Liver (tissue), 9 donors: ENCODE results near the gene MNS1. TPM values are rescaled to one million over a fixed set of nuclear protein-coding genes. Genes with fewer than 3 reads are reported as not detected.
A peak's percentile ranks its signal among the peaks of the same experiment; 100 is the strongest.

ENCODE experiments used
- DNase-seq: peaks from one replicate; pipeline ENCODE4 v3.0.0-alpha.2; 2017; ENCODE audit warnings: low spot score
- H3K27ac ChIP-seq, 2 donors: one replicate each; pipeline ENCODE4 v1.7.0; 2013; ENCODE audit warnings: inconsistent platforms in 2 of 2, low read length in 2 of 2, control low read depth in 1 of 2, low read depth in 1 of 2, mild to moderate bottlenecking in 1 of 2
- H3K27me3 ChIP-seq, 4 donors: one replicate each; pipeline versions ENCODE4 v1.6.1 to v1.7.0; 2013; ENCODE audit warnings: low read length in 3 of 4, inconsistent platforms in 1 of 4, mild to moderate bottlenecking in 1 of 4, moderate library complexity in 1 of 4; ENCODE audit not compliant: control insufficient read depth in 4 of 4, insufficient read depth in 4 of 4
- H3K36me3 ChIP-seq, 4 donors: one replicate each; pipeline versions ENCODE4 v1.6.1 to v1.7.0; 2013; ENCODE audit warnings: low read length in 3 of 4, mild to moderate bottlenecking in 3 of 4, low read depth in 1 of 4, moderate library complexity in 1 of 4; ENCODE audit not compliant: control insufficient read depth in 4 of 4, insufficient read depth in 3 of 4
- H3K4me1 ChIP-seq, 4 donors: one replicate each; pipeline versions ENCODE4 v1.6.1 to v1.7.0; 2013; ENCODE audit warnings: low read length in 3 of 4, mild to moderate bottlenecking in 3 of 4, moderate library complexity in 1 of 4; ENCODE audit not compliant: control insufficient read depth in 4 of 4, insufficient read depth in 4 of 4
- H3K4me3 ChIP-seq, 3 donors: one replicate each; pipeline versions ENCODE4 v1.6.1 to v1.7.0; 2013; ENCODE audit warnings: low read length in 3 of 3, control low read depth in 1 of 3, low read depth in 1 of 3, mild to moderate bottlenecking in 1 of 3
- H3K9ac ChIP-seq, 2 donors: one replicate each; pipeline ENCODE4 v1.7.0; 2013; ENCODE audit warnings: low read length in 2 of 2, mild to moderate bottlenecking in 2 of 2, moderate library complexity in 2 of 2, control low read depth in 1 of 2, low read depth in 1 of 2
- H3K9me3 ChIP-seq, 4 donors: one replicate each; pipeline versions ENCODE4 v1.6.1 to v1.7.0; 2013; ENCODE audit warnings: low read length in 3 of 4; ENCODE audit not compliant: control insufficient read depth in 4 of 4
- EGR1 ChIP-seq, 2 donors: IDR thresholded peaks; 2 replicates each; pipeline ENCODE4 v1.6.1; 2016 to 2018; ENCODE audit warnings: antibody characterized with exemption in 2 of 2, low read depth in 2 of 2
- FOXA1 ChIP-seq: IDR thresholded peaks from 2 replicates; pipeline ENCODE4 v1.6.1; 2016; ENCODE audit warnings: antibody characterized with exemption
- FOXA2 ChIP-seq: IDR thresholded peaks from 2 replicates; pipeline ENCODE4 v1.6.1; 2016; ENCODE audit warnings: antibody characterized with exemption
- GABPA ChIP-seq, 2 donors: IDR thresholded peaks in 1 of 2; conservative IDR thresholded peaks in 1 of 2; 2 replicates each; pipeline ENCODE4 v1.6.1; 2016; ENCODE audit warnings: antibody characterized with exemption in 2 of 2, mild to moderate bottlenecking in 1 of 2, moderate library complexity in 1 of 2
- HNF4A ChIP-seq, 2 donors: conservative IDR thresholded peaks; 2 replicates each; pipeline ENCODE4 v1.6.1; 2016; ENCODE audit warnings: antibody characterized with exemption in 2 of 2, mild to moderate bottlenecking in 2 of 2
- HNF4G ChIP-seq: IDR thresholded peaks from 2 replicates; pipeline ENCODE4 v1.6.1; 2016; ENCODE audit warnings: antibody characterized with exemption
- JUND ChIP-seq, 2 donors: IDR thresholded peaks; 2 replicates each; pipeline ENCODE4 v1.6.1; 2016; ENCODE audit warnings: antibody characterized with exemption in 2 of 2
- NR2F2 ChIP-seq: IDR thresholded peaks from 2 replicates; pipeline ENCODE4 v1.6.1; 2016; ENCODE audit warnings: antibody characterized with exemption
- RAD21 ChIP-seq, 2 donors: IDR thresholded peaks; 2 replicates each; pipeline ENCODE4 v1.6.1; 2016; ENCODE audit warnings: antibody characterized with exemption in 2 of 2, mild to moderate bottlenecking in 2 of 2
- RXRA ChIP-seq, 2 donors: IDR thresholded peaks; 2 replicates each; pipeline ENCODE4 v1.6.1; 2017 to 2018; ENCODE audit warnings: antibody characterized with exemption in 2 of 2, mild to moderate bottlenecking in 1 of 2
- SP1 ChIP-seq: IDR thresholded peaks from 2 replicates; pipeline ENCODE4 v1.6.1; 2018; ENCODE audit warnings: antibody characterized with exemption, mild to moderate bottlenecking
- TAF1 ChIP-seq: conservative IDR thresholded peaks from 2 replicates; pipeline ENCODE4 v1.6.1; 2016; ENCODE audit warnings: antibody characterized with exemption, mild to moderate bottlenecking
- YY1 ChIP-seq: IDR thresholded peaks from 2 replicates; pipeline ENCODE4 v1.6.1; 2016; ENCODE audit warnings: antibody characterized with exemption, mild to moderate bottlenecking
- WGBS: extraction: QIAGEN DNeasy Blood & Tissue Kit; methylation state at CpG from one replicate; pipeline ENCODE4 v1.1.7; 2013; 5-methylcytosine and 5-hydroxymethylcytosine counted together
- polyA plus RNA-seq, 2 donors: library from polyadenylated mRNA; stranded (reverse) in 1 of 2; unstranded in 1 of 2; fragments of 200-250 nt in 1 of 2; fragments of >200 nt in 1 of 2; fragmentation: Nextera tagmentation in 1 of 2; extraction: Ambion mirVana in 1 of 2; gene quantifications; one replicate each; pipeline versions ENCODE4 v1.2.1 to v1.2.3, GENCODE V29; 2013 to 2015
- total RNA-seq, 2 donors: library from RNA; depleted of rRNA; stranded (reverse); fragments of >200 nt; gene quantifications; one replicate each; pipeline ENCODE4 v1.2.3, GENCODE V29; 2014
- TF ChIP-seq, protein P1 (sequence below): IDR thresholded peaks from 2 replicates; pipeline ENCODE4 v1.6.1; 2016; ENCODE audit warnings: antibody characterized with exemption, mild to moderate bottlenecking
- TF ChIP-seq, protein P2 (sequence below): IDR thresholded peaks from 2 replicates; pipeline ENCODE4 v1.6.1; 2016; ENCODE audit warnings: antibody characterized with exemption
- TF ChIP-seq, protein P3 (sequence below): IDR thresholded peaks from 2 replicates; pipeline ENCODE4 v1.6.1; 2016; ENCODE audit warnings: antibody characterized with exemption
- TF ChIP-seq, protein P4 (sequence below): fragments of 150-350 bp; IDR thresholded peaks from 2 replicates; pipeline ENCODE4 v1.5.1; 2017; ENCODE audit warnings: improper control_type of control experiment, low read depth, low read length; ENCODE audit not compliant: missing input control
- TF ChIP-seq, protein P5 (sequence below): IDR thresholded peaks from 2 replicates; pipeline ENCODE4 v1.6.1; 2016; ENCODE audit warnings: antibody characterized with exemption
- donor health status: healthy.
- donor health status: healthy.
- donor health status: healthy.
- donor health status: healthy.
- donor health status: healthy.

Gene MNS1
- total and polyA plus RNA-seq, 4 donors, result 0.08 to 1.3 (median 0.41) TPM

DNA sequence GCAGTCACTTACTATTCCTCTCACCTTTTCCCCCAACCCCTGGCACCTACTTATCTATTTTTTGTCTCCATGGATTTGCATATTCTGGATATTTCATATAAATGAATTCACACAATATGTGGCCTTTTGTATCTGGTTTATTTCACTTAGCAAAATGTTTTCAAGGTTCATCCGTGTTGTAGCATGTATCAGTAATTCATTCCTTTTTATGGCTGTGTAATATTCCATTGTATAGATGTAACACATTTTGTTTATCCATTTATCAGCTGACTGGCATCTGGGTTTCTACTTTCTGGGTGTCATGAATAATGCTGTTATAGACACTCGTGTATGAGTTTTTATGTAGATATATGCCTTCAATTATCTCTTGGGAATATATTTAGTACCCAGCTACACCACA, 5.8 kb downstream of the MNS1 start (continued):
- TF ChIP-seq HNF4G, result no peak
- TF ChIP-seq, protein P1, sequence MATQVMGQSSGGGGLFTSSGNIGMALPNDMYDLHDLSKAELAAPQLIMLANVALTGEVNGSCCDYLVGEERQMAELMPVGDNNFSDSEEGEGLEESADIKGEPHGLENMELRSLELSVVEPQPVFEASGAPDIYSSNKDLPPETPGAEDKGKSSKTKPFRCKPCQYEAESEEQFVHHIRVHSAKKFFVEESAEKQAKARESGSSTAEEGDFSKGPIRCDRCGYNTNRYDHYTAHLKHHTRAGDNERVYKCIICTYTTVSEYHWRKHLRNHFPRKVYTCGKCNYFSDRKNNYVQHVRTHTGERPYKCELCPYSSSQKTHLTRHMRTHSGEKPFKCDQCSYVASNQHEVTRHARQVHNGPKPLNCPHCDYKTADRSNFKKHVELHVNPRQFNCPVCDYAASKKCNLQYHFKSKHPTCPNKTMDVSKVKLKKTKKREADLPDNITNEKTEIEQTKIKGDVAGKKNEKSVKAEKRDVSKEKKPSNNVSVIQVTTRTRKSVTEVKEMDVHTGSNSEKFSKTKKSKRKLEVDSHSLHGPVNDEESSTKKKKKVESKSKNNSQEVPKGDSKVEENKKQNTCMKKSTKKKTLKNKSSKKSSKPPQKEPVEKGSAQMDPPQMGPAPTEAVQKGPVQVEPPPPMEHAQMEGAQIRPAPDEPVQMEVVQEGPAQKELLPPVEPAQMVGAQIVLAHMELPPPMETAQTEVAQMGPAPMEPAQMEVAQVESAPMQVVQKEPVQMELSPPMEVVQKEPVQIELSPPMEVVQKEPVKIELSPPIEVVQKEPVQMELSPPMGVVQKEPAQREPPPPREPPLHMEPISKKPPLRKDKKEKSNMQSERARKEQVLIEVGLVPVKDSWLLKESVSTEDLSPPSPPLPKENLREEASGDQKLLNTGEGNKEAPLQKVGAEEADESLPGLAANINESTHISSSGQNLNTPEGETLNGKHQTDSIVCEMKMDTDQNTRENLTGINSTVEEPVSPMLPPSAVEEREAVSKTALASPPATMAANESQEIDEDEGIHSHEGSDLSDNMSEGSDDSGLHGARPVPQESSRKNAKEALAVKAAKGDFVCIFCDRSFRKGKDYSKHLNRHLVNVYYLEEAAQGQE, result no peak

DNA sequence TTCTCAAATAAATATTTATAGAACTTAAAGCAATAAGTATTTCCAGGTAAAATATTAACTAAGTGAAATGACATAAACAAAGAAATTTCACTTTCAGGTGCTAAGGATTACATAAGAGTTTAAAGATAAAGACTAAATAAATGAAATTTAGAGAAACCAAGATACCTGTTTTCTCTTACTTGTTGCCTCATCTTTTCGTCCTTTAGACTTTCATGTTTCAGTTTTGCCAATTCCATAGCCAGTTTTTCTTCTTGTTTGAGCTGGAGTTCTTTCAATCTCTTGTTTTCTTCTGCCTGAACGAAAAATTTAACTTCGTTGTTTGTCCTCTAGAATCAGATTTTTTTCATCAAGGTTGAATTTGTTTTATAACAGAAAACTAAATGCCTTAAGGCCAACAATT, 8.7 kb downstream of the MNS1 start:
- Histone ChIP-seq H3K27me3 (no peaks in the 10 kb centered on the region), H3K9ac (no peak overlapping the region), H3K4me3 (no peak overlapping the region), H3K9me3 (no peaks in the 10 kb centered on the region), H3K36me3 (no peaks in the 10 kb centered on the region), H3K4me1 (peaks cover 0 to 7% (median 0%) of the 10 kb centered on the region in 4 donors), H3K27ac (no peak overlapping the region)
- no peak for DNase-seq
- peak in 1 of 2 donors; percentile 32 for TF ChIP-seq JUND (IDR thresholded peaks at IDR 0.05)
- TF ChIP-seq, protein P2, sequence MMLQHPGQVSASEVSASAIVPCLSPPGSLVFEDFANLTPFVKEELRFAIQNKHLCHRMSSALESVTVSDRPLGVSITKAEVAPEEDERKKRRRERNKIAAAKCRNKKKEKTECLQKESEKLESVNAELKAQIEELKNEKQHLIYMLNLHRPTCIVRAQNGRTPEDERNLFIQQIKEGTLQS, result peak; percentile 19
- TF ChIP-seq, protein P3, sequence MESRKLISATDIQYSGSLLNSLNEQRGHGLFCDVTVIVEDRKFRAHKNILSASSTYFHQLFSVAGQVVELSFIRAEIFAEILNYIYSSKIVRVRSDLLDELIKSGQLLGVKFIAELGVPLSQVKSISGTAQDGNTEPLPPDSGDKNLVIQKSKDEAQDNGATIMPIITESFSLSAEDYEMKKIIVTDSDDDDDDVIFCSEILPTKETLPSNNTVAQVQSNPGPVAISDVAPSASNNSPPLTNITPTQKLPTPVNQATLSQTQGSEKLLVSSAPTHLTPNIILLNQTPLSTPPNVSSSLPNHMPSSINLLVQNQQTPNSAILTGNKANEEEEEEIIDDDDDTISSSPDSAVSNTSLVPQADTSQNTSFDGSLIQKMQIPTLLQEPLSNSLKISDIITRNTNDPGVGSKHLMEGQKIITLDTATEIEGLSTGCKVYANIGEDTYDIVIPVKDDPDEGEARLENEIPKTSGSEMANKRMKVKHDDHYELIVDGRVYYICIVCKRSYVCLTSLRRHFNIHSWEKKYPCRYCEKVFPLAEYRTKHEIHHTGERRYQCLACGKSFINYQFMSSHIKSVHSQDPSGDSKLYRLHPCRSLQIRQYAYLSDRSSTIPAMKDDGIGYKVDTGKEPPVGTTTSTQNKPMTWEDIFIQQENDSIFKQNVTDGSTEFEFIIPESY, result no peak
- TF ChIP-seq RXRA (IDR thresholded peaks at IDR 0.05), result peak in 1 of 2 donors; percentile 10
- TF ChIP-seq HNF4A (conservative IDR thresholded peaks at IDR 0.05), result peak; percentile 58 to 70
- TF ChIP-seq FOXA2, result no peak
- WGBS, result 48% methylated on average over 3 of the region's 3 CpGs

DNA sequence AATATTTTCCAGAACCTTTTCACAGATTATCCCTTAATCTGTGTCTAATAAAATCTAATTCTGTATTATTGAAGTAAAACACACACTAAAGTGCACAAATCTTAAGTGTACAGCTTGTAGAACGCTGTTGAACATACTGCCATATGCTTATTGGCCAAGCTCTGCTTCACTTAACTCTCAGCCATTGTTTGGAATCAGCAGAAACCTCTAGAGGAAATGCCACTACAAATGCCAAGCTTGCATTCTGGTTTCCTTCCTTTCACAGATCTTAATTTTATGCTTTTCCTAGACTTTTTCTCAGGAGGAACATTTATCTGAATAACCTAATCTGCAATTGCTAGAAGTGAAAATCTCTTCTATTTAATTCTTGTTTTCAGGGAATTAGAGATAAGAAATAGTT, 10.1 kb downstream of the MNS1 start:
- WGBS, result 75% methylated on average over 1 of the region's 1 CpG
- no peaks in the 10 kb centered on the region for H3K9me3 ChIP-seq
- peaks cover 0 to 7% (median 0%) of the 10 kb centered on the region in 4 donors for H3K4me1 ChIP-seq
- H3K4me3 ChIP-seq, result no peak overlapping the region
- H3K27ac ChIP-seq, result no peak overlapping the region
- H3K36me3 ChIP-seq, result no peaks in the 10 kb centered on the region
- H3K27me3 ChIP-seq, result no peaks in the 10 kb centered on the region
- no peak for DNase-seq
- H3K9ac ChIP-seq, result no peak overlapping the region
- TF ChIP-seq YY1, result no peak
- TF ChIP-seq JUND (IDR thresholded peaks at IDR 0.05), result no peak
- TF ChIP-seq RXRA (IDR thresholded peaks at IDR 0.05), result no peak
- TF ChIP-seq RAD21 (IDR thresholded peaks at IDR 0.05), result no peak
- TF ChIP-seq, protein P4, sequence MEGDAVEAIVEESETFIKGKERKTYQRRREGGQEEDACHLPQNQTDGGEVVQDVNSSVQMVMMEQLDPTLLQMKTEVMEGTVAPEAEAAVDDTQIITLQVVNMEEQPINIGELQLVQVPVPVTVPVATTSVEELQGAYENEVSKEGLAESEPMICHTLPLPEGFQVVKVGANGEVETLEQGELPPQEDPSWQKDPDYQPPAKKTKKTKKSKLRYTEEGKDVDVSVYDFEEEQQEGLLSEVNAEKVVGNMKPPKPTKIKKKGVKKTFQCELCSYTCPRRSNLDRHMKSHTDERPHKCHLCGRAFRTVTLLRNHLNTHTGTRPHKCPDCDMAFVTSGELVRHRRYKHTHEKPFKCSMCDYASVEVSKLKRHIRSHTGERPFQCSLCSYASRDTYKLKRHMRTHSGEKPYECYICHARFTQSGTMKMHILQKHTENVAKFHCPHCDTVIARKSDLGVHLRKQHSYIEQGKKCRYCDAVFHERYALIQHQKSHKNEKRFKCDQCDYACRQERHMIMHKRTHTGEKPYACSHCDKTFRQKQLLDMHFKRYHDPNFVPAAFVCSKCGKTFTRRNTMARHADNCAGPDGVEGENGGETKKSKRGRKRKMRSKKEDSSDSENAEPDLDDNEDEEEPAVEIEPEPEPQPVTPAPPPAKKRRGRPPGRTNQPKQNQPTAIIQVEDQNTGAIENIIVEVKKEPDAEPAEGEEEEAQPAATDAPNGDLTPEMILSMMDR, result no peak
- no peak for TF ChIP-seq NR2F2
- TF ChIP-seq, protein P1, result no peak
- no peak for TF ChIP-seq HNF4A (conservative IDR thresholded peaks at IDR 0.05)
- no peak for TF ChIP-seq TAF1
- TF ChIP-seq GABPA (IDR thresholded peaks at IDR 0.05 in 1 of 2, conservative IDR thresholded peaks at IDR 0.05 in 1 of 2), result no peak
- TF ChIP-seq EGR1 (IDR thresholded peaks at IDR 0.05; ENCODE audit: low read depth in 2 of 2), result no peak
- TF ChIP-seq FOXA2, result no peak
- no peak for TF ChIP-seq SP1
- TF ChIP-seq FOXA1, result no peak
- TF ChIP-seq, protein P5, sequence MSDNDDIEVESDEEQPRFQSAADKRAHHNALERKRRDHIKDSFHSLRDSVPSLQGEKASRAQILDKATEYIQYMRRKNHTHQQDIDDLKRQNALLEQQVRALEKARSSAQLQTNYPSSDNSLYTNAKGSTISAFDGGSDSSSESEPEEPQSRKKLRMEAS, result no peak
- TF ChIP-seq HNF4G, result no peak
